GM18499 (cell line): ENCODE results near the gene SNX9.
"Not testable (repeated sequence)": the region's sequence is repeated elsewhere in the genome, so short reads cannot be mapped to it uniquely, and the experiment has no call there.

ENCODE experiments used
- ATAC-seq: cut with Tn5 transposase; IDR thresholded peaks from one replicate; pipeline ENCODE4 v1.9.1; 2021; ENCODE audit warnings: moderate number of reproducible peaks; ENCODE audit not compliant: insufficient read depth, unreplicated experiment

SNX9 gene

GRCh38 chr6:157879873-157880254 lies 56.8 kb downstream of the SNX9 start:
- no peak for ATAC-seq

DNA sequence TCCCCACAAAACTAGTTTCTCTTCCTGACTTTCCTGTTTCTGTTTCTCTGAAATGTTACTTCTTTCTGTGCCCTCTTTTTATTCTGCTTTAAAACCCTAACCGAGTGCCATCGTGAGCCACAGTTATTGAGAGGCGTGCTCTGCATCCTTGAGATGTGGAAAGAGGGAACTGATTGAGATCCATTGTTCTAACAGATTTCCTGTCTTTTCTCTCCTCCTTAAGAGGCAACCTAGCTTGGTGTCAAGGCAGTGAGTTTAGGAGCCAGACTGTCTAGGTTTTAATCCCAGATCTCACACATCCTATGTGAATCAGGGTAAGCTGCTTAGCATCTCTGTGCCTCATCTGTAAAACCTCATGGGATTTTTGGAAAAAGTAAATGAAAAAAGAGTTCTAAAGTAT lies 57.5 kb downstream of the SNX9 start:
- no peak for ATAC-seq

- no peak for ATAC-seq
These were observed 58.3 kb downstream of the SNX9 start for GRCh38 chr6:157881342-157881741.

DNA sequence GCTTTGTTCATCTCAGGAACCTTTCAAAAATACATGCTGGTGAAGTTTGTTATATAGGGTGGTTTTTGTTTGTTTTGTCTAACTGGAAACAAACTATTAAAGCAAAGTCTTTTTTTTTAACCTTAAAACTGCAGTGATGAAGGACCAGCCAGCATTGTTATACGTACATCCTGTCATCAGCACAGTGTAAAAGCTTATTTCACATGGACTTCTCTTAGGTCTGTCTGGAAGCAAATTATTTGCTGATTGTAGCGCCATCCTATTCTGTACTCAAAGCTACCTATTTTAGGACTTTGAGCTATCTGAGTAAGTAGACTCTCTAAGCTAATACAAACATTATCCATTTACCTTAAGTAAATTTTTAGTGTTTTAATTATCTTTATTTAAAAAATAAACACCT lies 61.7 kb downstream of the SNX9 start:
- no peak for ATAC-seq

DNA sequence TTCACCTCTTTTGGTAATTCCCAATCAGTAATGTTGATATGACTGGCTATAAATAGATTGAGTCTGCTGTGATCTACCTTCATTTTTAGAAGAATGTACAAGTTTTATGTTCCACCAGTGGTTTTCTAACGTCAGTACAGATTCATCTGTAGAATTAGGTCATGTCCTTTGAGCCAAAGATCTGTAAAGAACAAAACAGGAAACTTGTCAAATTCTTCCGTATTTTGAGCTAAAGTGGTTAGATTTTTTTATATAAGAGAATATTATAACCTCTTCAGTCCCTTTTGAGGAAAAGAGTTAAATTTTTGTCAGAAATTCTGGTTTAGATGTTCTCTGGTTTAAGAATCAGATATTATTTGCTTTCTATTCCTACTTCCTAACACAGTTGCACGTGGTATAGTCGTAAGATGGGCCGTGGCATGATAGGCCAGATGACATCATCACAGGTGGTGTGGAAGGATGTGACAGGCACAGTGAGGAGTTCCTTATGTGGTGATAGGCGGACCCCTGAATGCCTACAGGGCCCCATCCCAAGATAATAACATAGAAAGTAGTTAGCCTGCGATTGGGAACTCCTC lies 62.3 kb downstream of the SNX9 start:
- ATAC-seq, result no peak

DNA sequence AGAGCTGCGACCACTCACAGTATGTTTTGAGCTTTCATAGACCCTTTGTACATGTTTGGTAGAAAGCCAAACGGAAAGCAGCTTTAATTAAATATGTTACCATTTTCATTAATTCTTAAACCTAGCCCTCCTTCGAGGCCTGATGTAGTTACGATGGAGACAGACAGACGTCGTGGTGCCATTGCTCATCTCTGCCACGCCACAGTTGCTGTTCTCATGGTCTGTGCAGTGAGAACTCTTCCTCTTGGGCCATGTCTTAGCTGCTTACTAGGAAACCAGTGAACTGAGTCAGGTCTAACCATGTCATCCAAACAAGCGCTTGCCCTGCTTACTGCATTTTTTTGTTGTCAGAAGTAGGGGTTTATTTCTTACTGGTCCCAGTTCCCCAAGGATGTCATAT lies 62.8 kb downstream of the SNX9 start:
- no peak for ATAC-seq

DNA sequence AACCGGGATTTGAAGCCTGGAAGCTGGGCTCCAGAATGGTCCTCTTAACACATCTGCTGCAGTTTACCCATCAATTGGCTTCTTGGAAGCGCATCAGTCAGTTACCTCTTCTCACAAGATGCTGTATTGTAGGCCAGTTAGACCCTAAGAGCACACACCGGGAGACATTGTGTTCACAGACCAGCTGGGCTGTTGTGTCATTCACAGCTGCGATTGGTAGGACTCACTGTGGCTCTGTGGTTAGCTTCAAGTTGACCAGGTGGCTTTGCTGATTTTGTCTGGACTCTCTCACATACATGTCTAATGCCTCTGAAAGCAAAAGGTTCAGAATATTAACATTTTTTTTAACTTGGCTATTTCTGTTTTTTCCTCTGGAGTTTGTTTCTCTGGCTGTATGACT lies 64.8 kb downstream of the SNX9 start:
- ATAC-seq, result no peak

- no peak for ATAC-seq
These were observed 68.7 kb downstream of the SNX9 start for GRCh38 chr6:157891544-157892362.

- no peak for ATAC-seq
These were observed 69.4 kb downstream of the SNX9 start for GRCh38 chr6:157892363-157892877.

GRCh38 chr6:157893238-157893637 lies 70.2 kb downstream of the SNX9 start:
- no peak for ATAC-seq

DNA sequence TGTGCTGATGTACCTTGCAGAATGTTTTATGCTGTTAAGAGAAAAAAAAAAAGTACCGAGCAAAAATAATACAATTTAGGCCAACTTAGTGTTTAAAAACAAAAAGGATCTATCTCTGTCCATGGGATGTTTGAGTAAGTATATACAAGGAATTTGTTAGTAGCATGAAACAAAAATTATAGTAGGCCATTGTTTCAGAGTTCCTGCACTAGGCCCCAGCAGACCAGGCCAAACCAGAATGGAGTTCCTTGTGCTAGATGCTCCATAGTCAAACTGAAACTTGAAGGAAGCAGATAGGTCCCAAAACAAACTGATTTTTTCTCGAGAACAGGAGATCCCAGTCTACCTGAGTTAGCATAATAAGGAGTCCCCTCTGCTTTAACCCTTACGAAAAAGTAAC lies 72.5 kb downstream of the SNX9 start:
- no peak for ATAC-seq

DNA sequence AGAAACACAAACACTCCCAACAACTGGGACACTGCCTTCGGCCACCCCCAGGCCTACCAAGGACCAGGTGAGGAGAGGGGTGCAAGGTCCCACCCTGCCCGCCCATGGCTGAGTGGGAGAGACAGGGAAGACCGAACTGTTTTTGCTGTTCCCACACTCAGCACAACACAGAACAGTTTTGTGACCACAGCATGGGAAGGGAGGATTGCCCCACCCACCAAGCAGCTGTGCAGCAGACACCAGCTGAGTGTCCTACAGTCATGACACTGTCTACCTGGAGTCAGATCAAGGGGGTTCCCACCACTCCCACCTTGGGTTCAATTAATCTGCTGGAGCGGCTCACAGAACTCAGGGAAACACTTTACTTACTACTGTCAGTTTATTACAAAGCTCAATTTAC lies 73.9 kb downstream of the SNX9 start:
- ATAC-seq, result no peak

GRCh38 chr6:157898169-157898568 lies 75.1 kb downstream of the SNX9 start:
- ATAC-seq, result no peak

DNA sequence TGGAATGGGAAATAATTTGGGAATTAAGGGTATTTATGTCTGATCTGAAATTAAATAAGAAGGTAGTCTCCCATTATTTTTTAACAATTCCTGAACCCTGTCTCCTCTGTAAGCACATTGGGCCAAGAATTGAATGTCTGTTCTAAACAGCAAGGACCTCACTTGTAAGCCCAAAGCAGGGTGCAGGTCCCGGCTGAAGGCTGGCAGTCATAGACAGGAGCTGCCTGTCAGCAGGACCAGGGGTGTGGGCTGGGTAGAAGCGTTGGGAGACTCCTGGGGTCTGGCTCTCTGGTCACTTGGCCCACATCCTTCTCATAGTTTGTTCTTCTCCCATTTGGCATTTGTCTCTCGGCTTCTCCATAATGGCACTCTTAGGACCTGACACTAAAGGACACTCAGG lies 75.6 kb downstream of the SNX9 start:
- no peak for ATAC-seq

DNA sequence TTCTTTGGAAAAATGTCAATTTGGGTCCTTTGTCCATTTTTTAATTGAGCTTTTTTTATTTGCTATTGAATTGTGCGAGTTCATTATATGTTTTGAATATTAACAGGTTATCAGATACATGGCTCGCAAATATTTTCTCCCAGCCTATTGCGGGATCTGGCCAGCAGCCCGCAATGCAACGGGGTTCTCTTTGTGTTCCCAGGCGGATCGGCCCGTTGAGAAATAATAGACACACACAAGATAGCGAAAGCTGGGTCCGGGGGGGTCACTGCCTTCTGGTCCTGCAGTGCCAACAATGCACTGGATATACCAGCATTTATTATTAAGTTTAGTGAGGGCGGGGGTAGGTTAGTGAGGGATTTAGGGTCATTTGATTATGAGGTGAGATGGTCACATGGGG lies 77.2 kb downstream of the SNX9 start:
- not testable (repeated sequence) for ATAC-seq

DNA sequence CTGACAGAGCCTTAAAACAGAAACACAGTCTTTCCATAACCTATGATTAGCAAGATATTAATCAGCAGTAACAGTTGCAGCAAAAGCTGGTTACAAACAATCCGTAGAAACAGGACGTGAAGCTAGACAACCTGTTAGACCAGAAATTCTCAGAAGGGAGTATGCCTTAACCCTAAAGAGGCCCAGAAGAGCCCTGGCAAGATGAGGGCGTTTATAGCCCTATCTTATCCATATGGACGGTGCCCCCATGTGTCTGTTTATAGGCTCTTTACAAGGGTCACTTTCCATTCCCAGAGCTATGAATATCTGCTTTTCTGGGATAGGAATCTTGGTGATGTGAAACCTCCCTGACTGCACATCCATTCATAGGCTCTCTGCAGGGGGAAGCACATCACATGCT lies 77.7 kb downstream of the SNX9 start:
- not testable (repeated sequence) for ATAC-seq

GRCh38 chr6:157904999-157905398 lies 82.0 kb downstream of the SNX9 start:
- no peak for ATAC-seq

GRCh38 chr6:157905590-157906342 lies 82.7 kb downstream of the SNX9 start:
- no peak for ATAC-seq

- no peak for ATAC-seq
These were observed 83.6 kb downstream of the SNX9 start for GRCh38 chr6:157906537-157907061.

DNA sequence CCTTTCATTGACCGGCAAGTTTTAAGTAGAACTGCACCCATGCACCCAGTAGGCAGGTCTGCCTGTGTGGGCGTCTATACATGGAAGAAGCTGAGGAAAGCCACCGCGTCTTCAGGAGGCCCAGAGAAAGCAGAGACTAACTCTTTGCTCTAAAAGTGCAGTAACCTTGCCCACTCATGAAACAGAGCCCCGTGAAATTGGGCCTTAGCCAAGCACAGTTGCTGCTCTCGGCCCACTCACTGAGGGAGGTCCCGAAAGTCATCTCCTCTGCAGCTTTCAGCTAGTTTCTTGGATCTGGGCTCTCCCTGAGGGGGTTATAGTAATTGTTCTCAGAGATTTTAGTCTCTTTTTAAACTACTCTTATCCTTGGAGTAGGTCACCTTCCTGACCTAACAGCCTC lies 84.6 kb downstream of the SNX9 start:
- ATAC-seq, result no peak
